Muscle layer of duodenum (tissue), 2 donors: ENCODE data around the gene THAP4.

Source experiments
- H3K27ac ChIP-seq: one replicate; pipeline ENCODE4 v1.7.0; 2013; ENCODE audit warnings: mild to moderate bottlenecking, low read length
- H3K27me3 ChIP-seq: one replicate; pipeline ENCODE4 v1.7.0; 2013; ENCODE audit warnings: low read depth, mild to moderate bottlenecking, control low read depth, low read length
- H3K36me3 ChIP-seq, 2 donors: one replicate each; pipeline ENCODE4 v1.7.0; 2013; ENCODE audit warnings: low read length in 2 of 2, control low read depth in 1 of 2, mild to moderate bottlenecking in 1 of 2; ENCODE audit not compliant: insufficient read depth in 2 of 2, control insufficient read depth in 1 of 2
- H3K4me1 ChIP-seq, 2 donors: one replicate each; pipeline ENCODE4 v1.7.0; 2013; ENCODE audit warnings: low read length in 2 of 2, mild to moderate bottlenecking in 2 of 2, control low read depth in 1 of 2, moderate library complexity in 1 of 2; ENCODE audit not compliant: insufficient read depth in 2 of 2, control insufficient read depth in 1 of 2
- H3K4me3 ChIP-seq, 2 donors: one replicate each; pipeline ENCODE4 v1.7.0; 2013; ENCODE audit warnings: low read length in 2 of 2, low read depth in 1 of 2, mild to moderate bottlenecking in 1 of 2
- H3K9me3 ChIP-seq, 2 donors: one replicate each; pipeline ENCODE4 v1.7.0; 2013; ENCODE audit warnings: low read length in 2 of 2, control low read depth in 1 of 2, mild to moderate bottlenecking in 1 of 2; ENCODE audit not compliant: control insufficient read depth in 1 of 2
- donor health status: healthy.

The THAP4 gene

DNA sequence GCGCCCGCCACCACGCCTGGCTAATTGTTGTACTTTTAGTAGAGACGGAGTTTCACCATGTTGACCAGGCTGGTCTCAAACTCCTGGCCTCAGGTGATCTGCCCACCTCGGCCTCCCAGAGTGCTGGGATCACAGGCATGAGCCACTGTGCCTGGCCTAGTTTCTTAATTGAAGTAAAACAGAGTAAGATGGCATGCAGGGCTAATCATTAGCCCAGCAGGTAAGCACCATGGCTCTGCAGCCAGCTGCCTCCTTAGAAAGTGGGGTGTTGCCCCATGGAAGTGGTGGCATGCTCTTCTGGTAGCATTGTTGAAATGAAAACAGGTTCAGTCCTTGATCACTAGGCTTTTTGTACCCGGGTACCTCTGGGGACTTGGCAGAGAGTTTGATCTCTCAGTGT lies 13.0 kb upstream of the THAP4 start:
- Histone ChIP-seq H3K4me1 (peaks cover 0 to 14% of the 10 kb centered on the region in 2 donors), H3K27me3 (no peaks in the 10 kb centered on the region), H3K4me3 (no peak overlapping the region), H3K36me3 (peaks cover 22 to 31% of the 10 kb centered on the region in 2 donors), H3K9me3 (no peaks in the 10 kb centered on the region), H3K27ac (no peak overlapping the region)

GRCh38 chr2:241649404-241649803 lies 12.4 kb upstream of the THAP4 start:
- Histone ChIP-seq H3K27ac (no peak overlapping the region), H3K4me3 (no peak overlapping the region), H3K9me3 (no peaks in the 10 kb centered on the region), H3K27me3 (no peaks in the 10 kb centered on the region), H3K36me3 (peaks cover 16 to 26% of the 10 kb centered on the region in 2 donors), H3K4me1 (peaks cover 0 to 14% of the 10 kb centered on the region in 2 donors)

DNA sequence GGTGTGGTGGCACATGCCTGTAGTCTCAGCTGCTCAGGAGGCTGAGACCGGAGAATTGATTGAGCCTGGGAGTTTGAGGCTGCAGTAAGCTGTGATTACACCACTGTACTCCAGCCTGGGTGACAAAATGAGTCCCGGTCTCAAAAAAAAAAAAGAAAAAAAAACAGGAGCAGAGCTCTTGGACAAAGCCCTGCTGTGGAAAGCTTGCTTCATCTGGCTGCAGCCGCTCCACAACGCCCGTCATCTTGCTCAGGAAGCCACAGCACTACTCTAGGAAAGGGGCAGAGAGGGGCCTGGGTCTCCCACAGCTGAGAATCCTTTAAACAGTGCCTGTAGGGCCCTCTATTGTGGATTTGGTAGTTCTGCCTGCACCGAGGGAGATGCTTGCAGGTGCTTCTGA lies 11.5 kb upstream of the THAP4 start:
- no peaks in the 10 kb centered on the region for H3K9me3 ChIP-seq
- H3K27me3 ChIP-seq: no peaks in the 10 kb centered on the region
- H3K4me3 ChIP-seq: no peak overlapping the region
- H3K27ac ChIP-seq: no peak overlapping the region
- peaks cover 16 to 23% of the 10 kb centered on the region in 2 donors for H3K36me3 ChIP-seq
- H3K4me1 ChIP-seq: peaks cover 0 to 14% of the 10 kb centered on the region in 2 donors

DNA sequence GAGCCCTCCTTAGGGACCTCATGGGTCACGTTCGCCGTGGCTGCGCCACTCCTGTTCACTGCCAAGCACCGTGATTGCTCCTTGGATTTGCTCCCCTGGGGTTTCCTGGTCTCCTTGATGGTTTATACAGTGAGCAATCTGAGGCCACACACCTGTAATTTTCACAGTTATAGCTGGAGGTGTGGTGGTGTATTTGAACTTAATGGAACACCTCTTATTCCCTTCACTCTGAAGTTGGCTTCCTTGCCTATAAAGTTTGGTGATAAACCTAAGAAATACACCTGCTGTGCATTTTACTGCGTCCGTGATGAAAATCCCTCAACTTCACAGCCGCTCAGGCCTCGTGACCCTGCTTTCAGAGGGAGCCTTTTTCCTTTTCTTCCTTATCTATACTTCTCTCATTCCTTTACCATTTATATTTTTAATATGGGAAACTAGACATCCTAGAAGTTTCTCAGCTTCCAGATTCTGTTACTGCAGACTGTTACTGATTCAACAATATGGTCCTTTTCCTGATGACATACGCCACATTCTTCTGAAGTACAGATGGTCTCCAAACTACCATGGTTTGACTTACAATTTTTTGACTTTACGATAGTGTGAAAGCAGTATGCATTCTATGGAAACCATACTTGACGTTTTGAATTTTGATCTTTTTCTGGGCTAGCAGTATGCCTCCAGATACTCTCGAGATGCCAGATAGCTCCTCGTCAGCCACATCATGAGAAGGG lies 9.1 kb upstream of the THAP4 start:
- Histone ChIP-seq H3K36me3 (peaks cover 0 to 3% of the 10 kb centered on the region in 2 donors), H3K27ac (no peak overlapping the region), H3K4me1 (peaks cover 0 to 24% of the 10 kb centered on the region in 2 donors), H3K9me3 (no peaks in the 10 kb centered on the region), H3K4me3 (no peak overlapping the region), H3K27me3 (no peaks in the 10 kb centered on the region)

GRCh38 chr2:241645056-241645914 lies 8.3 kb upstream of the THAP4 start:
- Histone ChIP-seq H3K4me1 (peaks cover 0 to 31% of the 10 kb centered on the region in 2 donors), H3K36me3 (no peaks in the 10 kb centered on the region), H3K4me3 (no peak overlapping the region), H3K9me3 (no peaks in the 10 kb centered on the region), H3K27me3 (no peaks in the 10 kb centered on the region), H3K27ac (no peak overlapping the region)

DNA sequence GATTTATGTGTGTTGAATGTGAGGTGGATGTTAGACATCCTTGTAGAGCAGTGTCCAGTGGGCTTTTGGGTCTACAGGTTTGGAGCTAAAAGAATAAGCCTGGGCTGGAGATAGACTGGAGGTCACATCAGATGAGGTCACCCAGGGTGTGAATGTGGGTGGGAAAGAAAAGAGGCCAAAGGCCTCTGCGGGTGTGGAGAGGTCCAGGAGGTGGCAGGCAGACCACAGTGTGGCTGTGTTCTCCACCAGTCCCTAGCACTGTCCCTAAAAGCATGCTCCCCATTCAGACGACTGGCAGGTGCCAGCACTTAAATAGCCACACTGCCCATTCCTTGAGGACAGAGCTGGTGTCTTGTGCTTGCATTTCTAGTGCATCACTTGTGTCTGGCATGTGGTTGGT lies 4.7 kb upstream of the THAP4 start:
- Histone ChIP-seq H3K27me3 (no peaks in the 10 kb centered on the region), H3K36me3 (no peaks in the 10 kb centered on the region), H3K4me1 (peaks cover 5 to 48% of the 10 kb centered on the region in 2 donors), H3K27ac (no peak overlapping the region), H3K9me3 (no peaks in the 10 kb centered on the region), H3K4me3 (no peak overlapping the region)

DNA sequence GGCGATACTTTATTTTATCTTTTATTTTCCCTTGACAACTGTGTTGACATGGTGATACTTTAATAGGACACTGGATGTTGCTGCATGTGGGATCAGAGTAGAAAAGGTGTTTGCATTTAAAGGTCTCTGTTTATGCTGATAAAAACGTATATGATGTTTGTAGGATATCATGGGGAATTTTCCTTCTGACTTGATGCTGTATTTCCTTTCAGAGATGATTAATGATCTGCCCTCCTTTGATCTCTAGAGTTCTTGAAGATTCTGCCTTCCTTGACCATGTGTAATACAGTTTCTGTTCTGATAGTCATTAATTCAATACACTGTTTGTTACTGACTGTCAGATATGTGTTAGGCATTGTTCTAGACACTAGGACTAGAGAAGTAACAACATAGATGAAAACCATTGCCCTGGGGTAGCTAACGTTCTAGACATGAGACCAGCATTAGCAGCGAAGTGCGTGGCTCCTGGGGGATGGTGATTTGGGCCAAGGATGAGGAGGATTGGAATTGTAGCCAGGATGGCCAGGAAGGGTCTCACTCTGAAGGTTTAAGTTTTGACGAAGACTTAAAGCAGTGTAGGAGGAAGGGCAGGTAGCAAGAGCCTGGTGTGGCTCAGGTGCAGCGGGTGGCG lies 3.3 kb upstream of the THAP4 start:
- H3K4me3 ChIP-seq: no peak overlapping the region
- no peak overlapping the region for H3K27ac ChIP-seq
- H3K4me1 ChIP-seq: peaks cover 9 to 48% of the 10 kb centered on the region in 2 donors
- H3K9me3 ChIP-seq: no peaks in the 10 kb centered on the region
- H3K27me3 ChIP-seq: no peaks in the 10 kb centered on the region
- no peaks in the 10 kb centered on the region for H3K36me3 ChIP-seq

DNA sequence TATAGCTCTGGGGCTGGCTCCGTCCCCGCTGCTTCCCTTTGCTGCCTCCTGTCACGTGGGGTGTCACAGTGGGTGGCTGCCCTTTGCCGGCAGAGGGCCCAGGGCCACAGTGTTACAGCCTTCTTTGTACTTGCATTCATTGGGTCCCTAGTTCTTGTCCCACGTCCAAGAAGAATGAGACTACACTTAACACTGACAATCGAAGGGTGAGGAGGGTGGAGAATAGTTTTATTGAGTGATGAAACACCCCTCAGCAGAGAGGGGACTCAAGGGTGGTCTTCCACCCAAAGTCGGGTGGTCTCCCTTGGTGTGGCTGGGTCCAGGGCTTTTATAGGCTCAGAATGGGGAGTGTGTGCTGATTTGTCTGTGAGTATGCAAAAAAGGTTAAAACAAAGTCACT lies 2.4 kb upstream of the THAP4 start:
- Histone ChIP-seq H3K9me3 (no peaks in the 10 kb centered on the region), H3K27ac (no peak overlapping the region), H3K36me3 (no peaks in the 10 kb centered on the region), H3K4me1 (peaks cover 9 to 57% of the 10 kb centered on the region in 2 donors), H3K4me3 (peak overlapping the region in 1 of 2 donors; percentile 86), H3K27me3 (no peaks in the 10 kb centered on the region)

DNA sequence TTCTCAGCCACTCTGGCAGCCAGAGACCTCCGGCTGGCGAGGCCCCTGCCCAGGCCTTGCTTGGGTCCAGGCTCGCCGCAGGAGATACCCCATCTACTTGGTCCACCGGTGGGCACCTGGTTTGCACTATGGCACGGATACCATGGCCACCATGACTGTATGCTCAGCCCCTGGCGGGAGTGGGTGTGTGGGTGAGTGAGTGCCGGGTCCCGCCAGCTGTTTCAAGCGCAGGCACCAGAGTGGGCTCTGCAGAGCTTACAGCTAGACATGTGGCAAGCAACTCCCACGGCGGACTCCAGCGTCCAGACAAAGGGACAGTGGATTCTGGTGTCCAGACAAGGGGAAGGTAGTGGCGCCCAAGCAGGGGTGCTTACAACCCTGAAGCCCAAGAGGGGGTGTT lies 2.0 kb upstream of the THAP4 start:
- Histone ChIP-seq H3K27ac (no peak overlapping the region), H3K4me3 (peak overlapping the region; percentile 63 to 86), H3K4me1 (peaks cover 9 to 57% of the 10 kb centered on the region in 2 donors), H3K27me3 (no peaks in the 10 kb centered on the region), H3K36me3 (peaks cover 0 to under 1% of the 10 kb centered on the region in 2 donors), H3K9me3 (no peaks in the 10 kb centered on the region)

DNA sequence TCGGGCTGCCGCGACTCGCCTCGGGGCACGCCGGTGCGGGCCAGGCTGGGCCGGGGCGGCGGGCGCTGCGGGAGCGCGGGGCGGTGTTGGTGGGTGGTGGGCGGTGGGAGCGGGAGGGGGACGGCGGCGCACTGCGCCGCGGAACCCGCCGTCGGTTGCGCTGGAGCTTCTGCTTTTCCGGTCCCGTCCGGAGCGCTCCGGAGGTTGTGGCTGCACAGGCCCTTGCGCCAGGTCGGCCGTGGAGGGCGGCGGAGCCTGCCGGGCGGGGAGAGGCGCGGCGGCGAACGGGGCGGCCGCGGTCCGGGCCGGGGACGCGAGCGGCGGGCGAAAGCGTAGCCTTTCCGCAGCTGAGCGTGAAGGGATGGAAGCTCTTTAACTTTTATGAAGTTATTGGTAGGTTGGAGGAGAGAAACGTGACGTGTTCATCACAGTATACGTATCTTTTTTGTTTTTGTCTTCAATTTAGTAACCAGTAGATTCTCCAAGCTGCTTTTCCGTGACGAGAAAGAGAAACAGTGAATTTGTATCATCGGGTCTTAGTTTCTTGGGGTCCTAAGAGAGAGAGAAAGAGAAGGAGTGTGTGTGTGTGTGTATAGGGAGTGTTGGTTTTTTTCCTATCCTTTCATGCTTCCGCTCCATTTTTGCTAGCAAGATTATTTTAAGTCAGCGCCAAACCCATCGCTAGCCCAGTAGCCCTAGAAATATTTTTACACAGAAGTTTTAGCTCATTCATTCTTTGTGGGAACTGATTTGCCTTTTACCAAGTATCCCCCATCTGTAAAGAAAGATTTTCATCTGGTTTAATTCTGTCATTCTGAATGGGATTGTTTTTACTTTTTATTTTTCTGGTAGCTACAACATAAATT lies 1.1 kb upstream of the THAP4 start:
- H3K27me3 ChIP-seq: no peaks in the 10 kb centered on the region
- no peaks in the 10 kb centered on the region for H3K9me3 ChIP-seq
- no peak overlapping the region for H3K27ac ChIP-seq
- H3K4me1 ChIP-seq: peaks cover 9 to 57% of the 10 kb centered on the region in 2 donors
- peaks cover 7 to 9% of the 10 kb centered on the region in 2 donors for H3K36me3 ChIP-seq
- H3K4me3 ChIP-seq: peak overlapping the region; percentile 67 to 86
